DMS114 treated with DMSO at 0.1 percent for 48 hours (cell line): ENCODE data around the gene PCK2.

Experiments
- DNase-seq: peaks from one replicate; lab custom pipeline; 2025; ENCODE audit not compliant: unreplicated experiment; lab: John Stamatoyannopoulos, UW

Gene PCK2

DNA sequence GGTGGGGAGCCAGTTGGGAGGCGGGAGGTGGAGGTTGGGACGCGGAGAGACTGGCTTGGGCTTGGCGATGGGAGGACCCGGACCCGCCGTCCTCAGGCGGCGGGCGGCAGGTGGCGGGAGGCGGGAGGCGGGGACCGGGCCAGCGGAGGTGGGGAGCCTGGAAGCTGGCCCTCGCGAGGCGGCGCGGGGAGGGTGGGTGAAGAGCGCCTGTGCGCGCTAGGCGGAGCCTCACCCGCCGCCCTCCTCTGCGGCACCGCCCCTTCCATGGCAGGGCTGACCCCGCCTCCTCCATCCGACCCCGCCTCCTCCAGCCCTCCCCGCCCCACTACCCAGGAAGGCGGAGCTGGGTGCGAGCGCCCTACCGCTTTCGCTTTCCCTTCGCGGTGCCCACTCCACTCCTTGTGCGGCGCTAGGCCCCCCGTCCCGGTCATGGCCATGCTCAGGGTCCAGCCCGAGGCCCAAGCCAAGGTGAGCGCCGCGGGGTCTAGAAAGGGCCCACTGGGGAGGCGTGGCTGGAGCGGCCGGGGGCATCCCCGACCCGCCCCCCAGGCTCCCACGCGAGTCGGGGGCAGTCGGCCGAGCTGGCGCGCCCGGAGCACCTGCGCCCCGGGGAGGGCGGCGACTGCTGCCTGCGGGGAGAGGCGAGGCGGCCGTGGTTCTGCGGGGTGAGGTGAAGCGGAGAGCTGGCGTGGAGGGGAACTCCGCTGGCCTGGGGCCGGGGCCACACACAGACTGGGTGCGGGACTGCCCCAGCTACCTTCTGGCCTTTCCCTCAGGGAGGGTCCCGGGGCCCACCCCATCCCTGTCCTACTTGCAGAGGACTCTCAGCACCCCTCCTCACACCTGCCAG, 41.9 kb downstream of the PCK2 start, which contains the start of gene PSME1:
TSS of gene PSME1 (plus strand) at position 361 of the 850 bp plus-strand sequence. CDS start at position 430, 69 bp downstream.
- peak; percentile 69 for DNase-seq

DNA sequence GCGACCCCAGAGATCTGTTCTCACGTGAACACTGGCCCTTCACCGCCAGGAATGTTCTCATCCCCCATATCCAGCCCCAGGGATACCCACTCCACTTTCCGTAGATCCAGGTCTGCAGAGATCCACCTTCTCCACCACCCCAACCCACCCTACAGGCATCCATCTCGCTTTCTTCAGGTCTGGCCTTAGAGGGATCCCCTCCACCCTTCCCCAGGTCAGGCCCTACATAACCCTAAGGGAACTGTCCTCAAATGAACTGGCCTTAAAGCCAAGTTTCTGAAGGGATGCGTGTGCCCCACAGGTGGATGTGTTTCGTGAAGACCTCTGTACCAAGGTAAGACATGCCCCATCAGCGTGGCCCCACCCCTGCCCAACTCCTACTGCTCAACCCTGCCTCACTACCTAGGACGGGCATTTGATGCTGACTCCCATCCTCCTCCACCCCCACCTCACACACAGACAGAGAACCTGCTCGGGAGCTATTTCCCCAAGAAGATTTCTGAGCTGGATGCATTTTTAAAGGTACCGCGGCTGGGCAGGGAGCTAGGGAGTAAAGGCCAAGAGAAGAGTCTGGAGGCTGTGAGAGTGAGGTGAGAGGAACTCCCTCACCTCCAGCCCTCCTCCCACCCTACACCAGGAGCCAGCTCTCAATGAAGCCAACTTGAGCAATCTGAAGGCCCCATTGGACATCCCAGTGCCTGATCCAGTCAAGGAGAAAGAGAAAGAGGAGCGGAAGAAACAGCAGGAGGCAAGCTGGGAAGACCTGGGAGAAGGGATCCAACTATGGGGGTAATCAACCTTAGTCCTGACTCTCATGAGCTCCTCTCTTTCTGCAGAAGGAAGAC, 42.8 kb downstream of the PCK2 start:
- no peak for DNase-seq

DNA sequence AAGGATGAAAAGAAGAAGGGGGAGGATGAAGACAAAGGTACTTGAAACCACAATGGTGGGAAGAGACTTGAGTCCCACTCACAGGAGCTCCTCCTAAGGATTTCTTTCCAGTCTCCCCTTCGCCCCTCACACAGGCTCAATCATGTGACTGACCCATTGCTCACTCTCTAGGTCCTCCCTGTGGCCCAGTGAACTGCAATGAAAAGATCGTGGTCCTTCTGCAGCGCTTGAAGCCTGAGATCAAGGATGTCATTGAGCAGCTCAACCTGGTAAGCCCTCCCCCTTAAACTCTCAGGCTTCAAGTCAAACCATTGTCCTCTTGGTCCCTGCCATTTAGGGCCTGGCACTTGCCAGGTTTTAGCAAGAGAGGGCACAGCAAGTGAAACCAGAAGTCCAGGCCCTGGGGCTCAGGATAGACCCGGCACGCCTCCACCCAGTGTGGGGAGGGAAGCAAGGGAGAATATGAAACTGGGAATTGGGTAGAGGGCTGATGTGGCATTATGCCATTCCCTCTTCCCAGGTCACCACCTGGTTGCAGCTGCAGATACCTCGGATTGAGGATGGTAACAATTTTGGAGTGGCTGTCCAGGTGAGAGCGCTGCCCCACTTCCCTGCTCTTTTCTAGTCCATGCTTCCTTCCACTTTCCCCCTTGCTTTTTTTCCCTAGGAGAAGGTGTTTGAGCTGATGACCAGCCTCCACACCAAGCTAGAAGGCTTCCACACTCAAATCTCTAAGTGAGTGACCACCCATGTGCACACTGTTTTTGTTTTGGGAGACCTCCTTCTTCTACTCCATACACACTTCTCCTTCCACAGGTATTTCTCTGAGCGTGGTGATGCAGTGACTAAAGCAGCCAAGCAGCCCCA, 43.7 kb downstream of the PCK2 start:
- DNase-seq, result no peak

DNA sequence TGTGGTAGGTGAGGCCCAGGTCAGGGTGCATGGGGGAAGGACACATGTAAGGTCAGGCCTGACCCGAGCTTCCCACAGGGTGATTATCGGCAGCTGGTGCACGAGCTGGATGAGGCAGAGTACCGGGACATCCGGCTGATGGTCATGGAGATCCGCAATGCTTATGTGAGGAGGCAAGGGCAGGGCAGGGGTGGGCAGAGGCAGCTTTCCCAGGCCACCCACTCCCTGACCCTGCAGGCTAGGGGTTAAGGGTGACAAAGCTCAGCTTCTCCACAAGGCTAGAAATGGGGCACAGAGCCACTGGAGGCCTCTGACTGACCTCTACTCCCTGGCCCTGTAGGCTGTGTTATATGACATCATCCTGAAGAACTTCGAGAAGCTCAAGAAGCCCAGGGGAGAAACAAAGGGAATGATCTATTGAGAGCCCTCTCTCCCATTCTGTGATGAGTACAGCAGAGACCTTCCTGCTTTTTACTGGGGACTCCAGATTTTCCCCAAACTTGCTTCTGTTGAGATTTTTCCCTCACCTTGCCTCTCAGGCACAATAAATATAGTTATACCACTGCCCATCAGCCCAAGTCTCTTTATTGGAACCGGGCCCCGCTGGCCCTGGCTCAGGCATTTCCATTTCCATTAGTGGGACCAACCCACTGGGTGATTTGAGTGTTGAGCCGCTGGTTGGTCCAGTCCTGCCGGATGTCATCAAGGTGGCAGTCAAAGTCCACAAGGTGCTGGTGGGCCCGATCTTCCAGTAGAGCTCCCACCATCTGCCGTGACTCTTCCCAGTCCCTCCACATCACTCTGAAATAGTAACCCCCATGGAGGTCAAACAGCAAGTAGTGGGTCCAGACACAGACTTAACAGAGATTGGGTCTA, 44.5 kb downstream of the PCK2 start:
- no peak for DNase-seq

DNA sequence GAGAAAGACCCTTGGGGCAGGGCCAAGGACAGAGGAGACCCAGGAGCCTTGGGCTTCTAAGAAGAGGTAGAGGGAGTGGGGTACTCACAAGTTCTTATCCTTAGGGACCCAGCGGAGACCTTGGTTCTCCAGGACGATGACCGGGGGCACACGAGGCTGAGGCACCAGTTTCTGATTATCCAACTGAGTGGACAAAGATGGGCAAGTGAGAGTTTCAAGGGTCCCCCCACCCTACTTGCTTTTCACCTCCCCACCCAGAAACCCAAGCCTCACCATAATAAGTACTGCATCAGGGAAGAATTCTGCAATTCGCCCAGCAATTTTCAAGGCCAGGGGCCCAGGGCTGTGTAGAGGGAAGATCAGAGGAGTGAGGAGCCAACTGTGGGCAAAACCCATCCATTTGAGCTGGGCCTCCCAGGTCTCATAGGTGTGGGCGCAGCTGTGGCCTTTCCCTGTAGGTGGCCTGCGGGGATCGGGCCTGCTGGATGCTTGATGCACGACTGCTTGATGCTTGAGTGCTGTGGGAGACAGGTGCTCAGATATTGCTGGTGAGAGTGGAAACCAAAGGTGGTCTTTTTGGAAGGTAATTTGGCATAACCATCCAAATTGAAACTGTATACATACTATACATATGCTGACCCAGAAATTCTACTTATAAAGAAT, 45.3 kb downstream of the PCK2 start:
- no peak for DNase-seq

DNA sequence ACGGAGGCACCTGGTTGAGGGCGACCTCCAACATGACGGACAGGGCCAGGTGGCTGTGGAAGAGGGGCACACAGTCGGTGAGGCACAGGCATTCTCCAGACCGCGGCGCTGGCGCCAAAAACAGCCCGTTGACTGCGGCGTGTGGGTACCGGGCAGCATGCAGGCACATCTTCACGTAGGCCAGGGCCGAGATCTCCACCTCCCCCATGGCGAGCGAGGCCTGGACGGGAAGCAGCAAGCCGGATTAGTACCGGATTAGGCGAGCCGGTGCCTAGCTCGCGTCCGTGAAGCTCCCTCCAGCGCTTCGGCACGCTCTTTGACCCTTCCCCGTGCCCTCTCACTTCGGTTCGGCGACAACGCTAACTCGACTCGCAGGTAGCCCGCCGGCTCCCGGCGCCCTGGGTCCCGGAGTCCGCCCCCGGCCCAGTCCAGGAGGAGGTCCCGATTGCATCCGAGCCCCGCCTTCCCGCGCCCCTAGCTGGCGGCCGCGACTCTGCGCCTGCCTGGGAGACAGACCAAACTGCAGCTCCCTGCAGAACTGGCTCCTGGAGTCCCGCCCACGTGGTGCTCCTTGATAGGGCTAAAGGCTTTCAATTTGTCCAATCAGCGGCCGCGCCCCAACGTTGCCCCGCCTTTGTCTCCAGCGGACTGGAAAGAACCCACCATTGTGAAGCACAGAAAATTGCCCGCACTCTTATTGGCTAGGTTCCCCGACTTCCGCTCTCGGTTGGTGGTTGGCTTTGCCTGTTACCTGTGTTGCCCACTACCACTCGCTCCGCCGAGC, 47.2 kb downstream of the PCK2 start, which contains the start of gene EMC9:
TSS of gene EMC9 (minus strand) at position 495 of the 784 bp plus-strand sequence. CDS start at position 208, 287 bp downstream.
- peak; percentile 98 for DNase-seq

DNA sequence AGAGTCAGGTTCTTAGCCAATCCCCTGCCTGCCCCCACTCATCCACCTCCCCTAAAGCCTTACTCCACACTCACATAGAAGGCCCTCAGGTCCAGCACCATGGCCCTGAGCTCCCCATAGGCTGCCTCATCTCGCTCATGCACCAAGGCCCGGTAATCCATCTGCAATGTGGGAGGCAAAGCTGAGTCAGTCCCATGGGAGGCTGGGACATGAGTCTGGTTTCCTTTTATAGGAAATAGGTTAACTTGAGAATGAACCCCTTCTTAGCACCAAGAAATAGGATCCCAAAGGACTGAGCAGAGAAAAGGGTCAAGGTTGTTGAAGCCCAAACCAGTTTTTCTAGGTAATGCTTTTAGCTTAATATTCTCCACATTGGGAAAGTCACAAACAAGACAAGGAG, 49.4 kb downstream of the PCK2 start:
- DNase-seq, result no peak

DNA sequence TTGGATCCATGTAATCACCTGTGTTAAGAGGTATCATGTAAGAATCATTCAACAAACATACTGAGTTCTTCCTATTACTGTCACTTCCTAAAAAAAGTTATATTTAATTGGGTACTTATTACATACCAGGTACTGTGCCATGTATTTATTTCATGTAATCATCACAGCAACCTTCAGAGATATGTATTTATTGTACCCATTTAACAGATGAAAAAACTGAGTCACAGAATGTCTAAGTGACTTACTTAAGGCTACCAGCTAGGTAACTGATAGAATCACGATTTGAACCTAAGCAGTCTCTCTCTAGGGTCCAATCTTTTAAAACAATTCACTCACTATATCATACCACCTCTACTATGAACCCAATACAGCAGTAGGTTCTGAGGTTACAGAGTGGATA, 50.3 kb downstream of the PCK2 start:
- no peak for DNase-seq

DNA sequence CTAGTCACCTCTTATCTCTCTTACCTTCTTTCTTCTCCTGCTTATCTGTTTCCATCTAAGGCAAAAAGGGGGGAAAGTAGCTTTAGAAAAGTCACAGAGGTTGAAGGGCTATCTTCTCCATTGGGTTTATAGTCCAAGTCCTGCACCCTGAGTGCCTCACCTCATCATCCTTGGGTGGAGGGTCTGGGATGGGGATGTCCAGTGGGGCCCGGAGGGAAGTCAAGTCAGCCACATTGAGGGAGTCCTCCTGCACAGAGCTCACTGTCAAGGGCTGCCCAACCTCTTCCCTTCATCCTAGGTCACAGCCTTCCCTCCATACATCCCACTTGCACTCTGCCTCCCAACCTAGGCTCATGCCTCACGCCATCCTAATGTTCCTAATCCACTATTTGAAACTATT, 51.1 kb downstream of the PCK2 start:
- DNase-seq, result no peak

DNA sequence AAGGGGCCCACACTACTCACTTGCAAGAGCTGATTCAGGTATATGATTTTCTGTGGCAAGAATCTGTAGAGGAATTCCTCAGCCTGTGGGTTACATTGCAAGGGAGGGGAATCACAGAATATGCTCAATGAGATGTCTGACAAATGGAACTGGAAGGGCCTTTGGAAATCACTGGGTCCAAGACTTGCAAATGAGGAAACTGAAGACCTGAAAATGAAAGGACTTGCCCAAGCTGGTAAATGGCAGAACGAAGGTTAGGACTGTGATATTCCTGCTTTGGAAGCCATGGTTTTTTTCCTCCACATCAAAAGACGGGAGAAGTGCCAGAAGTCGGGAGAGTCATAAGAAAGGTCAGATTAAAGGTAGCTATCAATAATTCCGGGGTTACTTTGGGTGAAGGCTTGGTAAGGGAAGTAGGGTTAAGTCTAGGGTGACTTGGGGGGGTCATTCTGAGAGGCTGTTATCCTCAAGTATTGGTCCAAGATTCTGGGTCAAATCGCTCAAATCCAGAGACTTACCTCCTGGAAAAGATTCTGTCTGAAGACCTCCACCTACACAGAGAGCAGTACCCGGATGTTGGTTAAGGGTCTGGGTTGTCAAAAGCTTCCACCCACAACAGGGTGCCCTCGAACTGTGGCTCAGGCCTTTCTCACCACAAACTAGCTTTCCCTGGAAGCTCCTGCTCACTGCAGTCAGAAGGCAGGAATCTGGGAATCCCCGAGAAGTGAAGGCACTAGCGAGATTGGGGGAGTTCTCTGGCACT, 51.8 kb downstream of the PCK2 start:
- DNase-seq, result no peak

DNA sequence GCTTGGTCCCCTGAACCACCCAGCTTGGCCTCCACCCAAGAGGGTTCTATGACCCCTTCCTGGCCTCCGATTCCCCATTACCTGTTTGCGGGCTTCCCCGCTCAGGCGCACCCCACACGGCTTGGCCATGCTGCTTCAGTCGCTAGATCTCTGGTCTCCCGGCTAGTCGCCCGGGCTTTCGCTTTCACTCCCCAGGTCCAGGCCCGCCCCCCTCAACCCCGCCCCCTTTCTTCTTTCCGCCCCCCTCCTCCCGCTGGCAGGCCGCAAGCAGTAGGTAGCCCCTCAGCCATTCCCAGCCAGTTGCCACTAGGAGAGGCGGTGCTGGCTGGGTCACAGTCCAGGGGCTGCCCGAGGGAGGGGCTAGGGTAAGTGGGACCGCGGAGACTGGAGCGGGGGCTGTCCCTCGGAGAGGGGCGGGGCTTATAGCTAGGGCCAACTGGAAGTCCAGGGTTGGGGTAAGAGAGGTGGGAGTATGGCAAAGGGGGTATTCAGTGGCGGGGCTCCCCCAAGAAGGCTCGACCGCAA, 52.4 kb downstream of the PCK2 start, which contains the start of gene PSME2:
TSS of gene PSME2 (minus strand) at position 158 of the 525 bp plus-strand sequence. CDS start at position 129, 29 bp downstream.
- DNase-seq, result peak; percentile 93

DNA sequence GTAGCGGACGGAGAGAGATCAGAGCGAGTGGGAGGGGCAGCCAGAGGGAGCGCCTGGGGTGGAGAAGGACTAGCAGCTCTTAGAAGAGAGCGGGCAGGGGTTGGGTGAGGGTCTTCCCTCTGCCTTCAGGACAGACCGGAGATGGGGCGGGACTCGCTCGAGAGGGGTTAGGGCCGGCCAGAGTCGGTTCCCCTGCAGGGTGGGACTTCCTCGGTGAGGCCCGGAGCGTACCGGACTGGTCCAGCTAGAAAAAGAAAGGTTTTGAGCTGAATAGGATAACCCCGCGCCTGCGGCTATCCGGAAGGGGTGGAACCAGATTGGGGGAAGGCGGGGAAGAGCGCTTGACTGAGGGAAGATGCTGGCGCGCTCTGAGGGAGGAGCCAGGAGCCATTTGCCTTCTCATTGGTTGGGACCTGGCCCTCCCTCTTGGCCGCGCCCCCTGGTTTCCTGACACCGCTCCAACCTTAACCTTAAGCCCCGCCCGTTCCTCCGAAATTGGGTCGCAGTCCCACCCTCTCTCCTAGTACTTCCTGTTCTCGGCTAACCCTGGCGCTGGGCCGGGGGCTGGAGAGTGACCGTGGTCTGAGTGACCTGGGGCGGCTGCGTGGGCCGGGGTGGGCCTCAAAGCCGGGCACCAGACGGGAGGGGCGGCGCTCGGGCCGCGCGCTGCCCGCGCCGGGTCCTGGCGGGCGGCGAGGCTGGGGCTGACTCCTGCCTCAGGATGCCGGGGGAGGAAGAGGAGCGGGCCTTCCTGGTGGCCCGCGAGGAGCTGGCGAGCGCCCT, 53.1 kb downstream of the PCK2 start, which contains the start of gene RNF31:
TSS of gene RNF31 (plus strand) at position 521 of the 783 bp plus-strand sequence. CDS start at position 722, 201 bp downstream.
- DNase-seq, result peak; percentile 93

DNA sequence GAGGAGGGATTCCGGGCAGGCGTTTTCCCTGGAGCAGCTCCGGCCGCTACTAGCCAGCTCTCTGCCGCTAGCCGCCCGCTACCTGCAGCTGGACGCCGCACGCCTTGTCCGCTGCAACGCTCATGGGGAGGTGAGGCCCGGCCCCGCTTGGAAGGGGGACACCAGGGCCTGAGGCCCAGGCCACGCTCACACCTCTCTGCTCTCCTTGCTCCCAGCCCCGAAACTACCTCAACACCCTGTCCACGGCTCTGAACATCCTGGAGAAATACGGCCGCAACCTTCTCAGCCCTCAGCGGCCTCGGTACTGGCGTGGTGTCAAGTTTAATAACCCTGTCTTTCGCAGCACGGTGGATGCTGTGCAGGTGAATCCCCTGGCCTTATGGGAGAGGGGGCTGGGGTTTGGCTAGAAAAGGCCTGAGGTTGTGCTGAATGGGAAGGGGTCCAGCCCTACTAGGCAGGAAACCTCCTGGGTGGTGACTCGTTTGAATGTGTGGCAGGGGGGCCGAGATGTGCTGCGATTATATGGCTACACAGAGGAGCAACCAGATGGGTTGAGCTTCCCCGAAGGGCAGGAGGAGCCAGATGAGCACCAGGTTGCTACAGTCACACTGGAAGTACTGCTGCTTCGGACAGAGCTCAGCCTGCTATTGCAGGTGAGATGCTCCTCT, 53.8 kb downstream of the PCK2 start:
- no peak for DNase-seq

DNA sequence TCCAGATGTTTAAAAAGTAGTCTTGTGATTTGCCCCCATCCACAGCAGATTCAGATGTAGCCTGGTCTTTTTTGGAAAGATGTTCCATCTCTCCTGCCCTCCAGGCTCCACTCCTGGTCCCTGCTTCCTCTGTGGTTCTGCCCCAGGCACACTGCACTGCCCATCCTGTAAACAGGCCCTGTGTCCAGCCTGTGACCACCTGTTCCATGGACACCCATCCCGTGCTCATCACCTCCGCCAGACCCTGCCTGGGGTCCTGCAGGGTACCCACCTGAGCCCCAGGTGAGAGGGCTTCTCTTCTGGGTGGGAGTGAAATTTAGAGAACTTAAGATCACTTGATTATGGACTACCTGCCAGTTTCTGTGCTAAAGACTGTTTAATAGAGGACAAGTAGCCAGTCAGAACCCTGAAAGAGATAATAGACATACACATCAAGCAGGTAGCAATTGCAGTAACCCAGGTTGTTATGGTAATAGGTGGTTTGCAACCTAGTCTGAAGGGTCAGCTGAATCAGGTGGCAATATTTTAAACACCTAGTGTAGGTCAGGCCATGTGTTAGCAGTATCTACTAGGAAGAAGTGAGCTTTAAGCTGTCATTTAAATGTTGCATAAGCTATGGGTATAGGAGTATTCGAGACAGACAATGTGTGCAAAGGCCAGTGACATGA, 55.3 kb downstream of the PCK2 start:
- no peak for DNase-seq

DNA sequence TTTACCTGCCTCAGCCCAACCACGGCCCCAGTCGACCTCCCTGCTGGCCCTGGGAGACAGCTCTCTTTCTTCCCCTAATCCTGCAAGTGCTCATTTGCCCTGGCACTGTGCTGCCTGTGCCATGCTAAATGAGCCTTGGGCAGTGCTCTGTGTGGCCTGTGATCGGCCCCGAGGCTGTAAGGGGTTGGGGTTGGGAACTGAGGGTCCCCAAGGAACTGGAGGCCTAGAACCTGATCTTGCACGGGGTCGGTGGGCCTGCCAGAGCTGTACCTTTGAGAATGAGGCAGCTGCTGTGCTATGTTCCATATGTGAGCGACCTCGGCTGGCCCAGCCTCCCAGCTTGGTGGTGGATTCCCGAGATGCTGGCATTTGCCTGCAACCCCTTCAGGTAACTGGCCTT, 56.0 kb downstream of the PCK2 start:
- no peak for DNase-seq
